ENCODE data around the gene LRRC10B.
"Not testable (repeated sequence)": the region's sequence is repeated elsewhere in the genome, so short reads cannot be mapped to it uniquely, and the experiment has no call there.

Gene LRRC10B

GRCh38 chr11:61507962-61508861, at the start of gene LRRC10B:
Gene LRRC10B, plus strand, starts transcription at chr11:61508749. Its CDS starts 250 bp downstream, at chr11:61508999.
- no peak for DNase-seq

- DNase-seq: no peak
Measured at GRCh38 chr11:61460474-61460881, 48.1 kb upstream of the LRRC10B start.

GRCh38 chr11:61460986-61461385, 47.6 kb upstream of the LRRC10B start:
- no peak for DNase-seq

- DNase-seq: not testable (repeated sequence)
Measured at GRCh38 chr11:61467602-61468001, 40.9 kb upstream of the LRRC10B start.

- DNase-seq: no peak
Measured at GRCh38 chr11:61468002-61468401, 40.5 kb upstream of the LRRC10B start.

- no peak for DNase-seq
Measured at GRCh38 chr11:61472282-61472681, 36.3 kb upstream of the LRRC10B start.

- DNase-seq: no peak
Measured at GRCh38 chr11:61472868-61473267, 35.7 kb upstream of the LRRC10B start.

- no peak for DNase-seq
Measured at GRCh38 chr11:61473370-61474012, 35.1 kb upstream of the LRRC10B start.

GRCh38 chr11:61474013-61474643, 34.4 kb upstream of the LRRC10B start:
- DNase-seq: no peak

GRCh38 chr11:61475433-61475832, 33.1 kb upstream of the LRRC10B start:
- no peak for DNase-seq

- DNase-seq: no peak
Measured at GRCh38 chr11:61476371-61476770, 32.2 kb upstream of the LRRC10B start.

GRCh38 chr11:61477126-61477525, 31.4 kb upstream of the LRRC10B start:
- no peak for DNase-seq

- DNase-seq: no peak
Measured at GRCh38 chr11:61477727-61478148, 30.8 kb upstream of the LRRC10B start.

- DNase-seq: not testable (repeated sequence)
Measured at GRCh38 chr11:61479360-61480058, 29.0 kb upstream of the LRRC10B start.

GRCh38 chr11:61480261-61480993, 28.1 kb upstream of the LRRC10B start:
- DNase-seq: no peak

GRCh38 chr11:61480994-61481335, 27.6 kb upstream of the LRRC10B start:
- no peak for DNase-seq

- DNase-seq: no peak
Measured at GRCh38 chr11:61481806-61482205, 26.7 kb upstream of the LRRC10B start.

- DNase-seq: peak; percentile 18
Measured at GRCh38 chr11:61482513-61482912, 26.0 kb upstream of the LRRC10B start.

GRCh38 chr11:61484541-61484940, 24.0 kb upstream of the LRRC10B start:
- no peak for DNase-seq

GRCh38 chr11:61485080-61485479, 23.5 kb upstream of the LRRC10B start:
- no peak for DNase-seq

GRCh38 chr11:61486011-61486620, 22.4 kb upstream of the LRRC10B start:
- DNase-seq: no peak

- no peak for DNase-seq
Measured at GRCh38 chr11:61486779-61487178, 21.8 kb upstream of the LRRC10B start.
